Esophagus squamous epithelium (tissue), 5 donors: ENCODE results near the gene SAMM50. TPM values are rescaled to one million over a fixed set of nuclear protein-coding genes. Genes with fewer than 3 reads are reported as not detected.

ENCODE experiments used
- DNase-seq: peaks from one replicate; lab custom pipeline; 2025; lab: John Stamatoyannopoulos, UW
- H3K27ac ChIP-seq, 4 donors: fragments of 200-600 bp; sonication (generic); one replicate each; pipeline ENCODE4 v1.5.1; 2016 to 2019; ENCODE audit warnings: mild to moderate bottlenecking in 1 of 4
- H3K27me3 ChIP-seq, 4 donors: fragments of 200-600 bp; sonication (generic); 1 replicate in 3 of 4; 2 replicates in 1 of 4; pipeline versions ENCODE4 v1.5.1 to v1.6.0; 2017 to 2021; ENCODE audit warnings: antibody characterized with exemption in 1 of 4
- H3K36me3 ChIP-seq, 3 donors: fragments of 200-600 bp; sonication (generic); one replicate each; pipeline ENCODE4 v1.5.1; 2016 to 2019
- H3K4me1 ChIP-seq, 3 donors: fragments of 200-600 bp; sonication (generic); one replicate each; pipeline ENCODE4 v1.5.1; 2017 to 2019
- H3K4me3 ChIP-seq, 4 donors: fragments of 200-600 bp; sonication (generic); 1 replicate in 3 of 4; 2 replicates in 1 of 4; pipeline ENCODE4 v1.5.1; 2016 to 2019; ENCODE audit warnings: mild to moderate bottlenecking in 2 of 4, moderate library complexity in 1 of 4
- H3K9me3 ChIP-seq, 3 donors: fragments of 200-600 bp; sonication (generic); one replicate each; pipeline ENCODE4 v1.5.1; 2016 to 2019
- POLR2A ChIP-seq, 4 donors: fragments of 450-650 bp; IDR thresholded peaks; one replicate each; pipeline ENCODE4 v1.6.1; 2017; ENCODE audit warnings: antibody characterized with exemption in 4 of 4, mild to moderate bottlenecking in 4 of 4, moderate library complexity in 3 of 4
- WGBS, 2 donors: methylation state at CpG; one replicate each; pipeline ENCODE4 v1.1.5; 2018; 5-methylcytosine and 5-hydroxymethylcytosine counted together
- intact Hi-C: fragments of 100-400 bp; cut with DNase I; formaldehyde crosslinking; loops from one replicate; pipeline ENCODE4 v1.15.0; 2022
- total RNA-seq, 4 donors: library from RNA; depleted of rRNA; stranded (reverse); fragments of >200 nt; gene quantifications; one replicate each; pipeline ENCODE4 v1.1.0, GENCODE V29; 2016
- TF ChIP-seq, protein P1 (sequence below), 6 experiments: fragments of 450-650 bp in 4 of 6; fragments of 200-600 bp in 2 of 6; sonication (generic) in 2 of 6; IDR thresholded peaks; one replicate each; pipeline ENCODE4 v1.5.1; 2016 to 2019; ENCODE audit warnings: antibody characterized with exemption in 6 of 6, mild to moderate bottlenecking in 4 of 6, moderate library complexity in 4 of 6
- donor health status: DM: yes; HTN: yes; CAD: no.

SAMM50 gene
- total RNA-seq, 4 donors from 2014 or later = 24.4 to 45.5 (median 34.3) TPM

DNA sequence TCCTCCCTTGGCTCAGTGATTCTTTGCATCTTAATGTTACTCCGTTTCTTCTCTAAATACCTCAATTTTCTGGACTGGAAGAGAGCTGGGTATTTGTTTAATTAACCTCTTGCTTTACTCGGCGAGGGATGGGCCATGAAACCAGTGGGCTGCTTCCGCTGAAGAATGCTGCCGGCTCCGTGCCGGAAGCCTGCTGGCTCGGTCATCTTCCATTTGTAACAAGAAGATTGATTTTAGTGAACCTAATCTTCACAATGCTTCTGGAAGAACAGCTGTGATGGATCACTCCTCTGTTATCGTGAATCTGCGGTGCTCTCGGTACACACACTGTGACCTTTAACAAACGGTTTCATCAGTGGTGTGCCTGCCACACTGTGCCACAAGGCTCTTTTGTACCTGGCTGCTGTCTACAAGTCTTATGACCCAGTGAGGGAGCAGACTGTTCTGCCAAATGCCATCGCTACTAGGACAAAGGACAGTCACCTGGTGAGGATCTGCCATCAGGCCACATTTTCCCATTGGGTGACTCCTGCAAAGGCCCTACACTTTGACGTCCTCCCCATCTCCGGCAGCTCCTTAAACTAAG, 43.5 kb downstream of the SAMM50 start:
- Histone ChIP-seq H3K4me1 (peaks cover 0 to 5% (median 0%) of the 10 kb centered on the region in 3 donors), H3K27me3 (no peaks in the 10 kb centered on the region), H3K27ac (no peak overlapping the region), H3K4me3 (no peak overlapping the region), H3K9me3 (no peaks in the 10 kb centered on the region), H3K36me3 (peaks cover 10 to 70% (median 30%) of the 10 kb centered on the region in 3 donors)
- TF ChIP-seq POLR2A (IDR thresholded peaks at IDR 0.05) = no peak
- TF ChIP-seq, protein P1, sequence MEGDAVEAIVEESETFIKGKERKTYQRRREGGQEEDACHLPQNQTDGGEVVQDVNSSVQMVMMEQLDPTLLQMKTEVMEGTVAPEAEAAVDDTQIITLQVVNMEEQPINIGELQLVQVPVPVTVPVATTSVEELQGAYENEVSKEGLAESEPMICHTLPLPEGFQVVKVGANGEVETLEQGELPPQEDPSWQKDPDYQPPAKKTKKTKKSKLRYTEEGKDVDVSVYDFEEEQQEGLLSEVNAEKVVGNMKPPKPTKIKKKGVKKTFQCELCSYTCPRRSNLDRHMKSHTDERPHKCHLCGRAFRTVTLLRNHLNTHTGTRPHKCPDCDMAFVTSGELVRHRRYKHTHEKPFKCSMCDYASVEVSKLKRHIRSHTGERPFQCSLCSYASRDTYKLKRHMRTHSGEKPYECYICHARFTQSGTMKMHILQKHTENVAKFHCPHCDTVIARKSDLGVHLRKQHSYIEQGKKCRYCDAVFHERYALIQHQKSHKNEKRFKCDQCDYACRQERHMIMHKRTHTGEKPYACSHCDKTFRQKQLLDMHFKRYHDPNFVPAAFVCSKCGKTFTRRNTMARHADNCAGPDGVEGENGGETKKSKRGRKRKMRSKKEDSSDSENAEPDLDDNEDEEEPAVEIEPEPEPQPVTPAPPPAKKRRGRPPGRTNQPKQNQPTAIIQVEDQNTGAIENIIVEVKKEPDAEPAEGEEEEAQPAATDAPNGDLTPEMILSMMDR (IDR thresholded peaks at IDR 0.05) = no peak
- intact Hi-C loops = no loop called here
- WGBS, 2 donors = 82 to 91% methylated on average over 10 to 13 of the region's 15 CpGs
- no peak for DNase-seq

DNA sequence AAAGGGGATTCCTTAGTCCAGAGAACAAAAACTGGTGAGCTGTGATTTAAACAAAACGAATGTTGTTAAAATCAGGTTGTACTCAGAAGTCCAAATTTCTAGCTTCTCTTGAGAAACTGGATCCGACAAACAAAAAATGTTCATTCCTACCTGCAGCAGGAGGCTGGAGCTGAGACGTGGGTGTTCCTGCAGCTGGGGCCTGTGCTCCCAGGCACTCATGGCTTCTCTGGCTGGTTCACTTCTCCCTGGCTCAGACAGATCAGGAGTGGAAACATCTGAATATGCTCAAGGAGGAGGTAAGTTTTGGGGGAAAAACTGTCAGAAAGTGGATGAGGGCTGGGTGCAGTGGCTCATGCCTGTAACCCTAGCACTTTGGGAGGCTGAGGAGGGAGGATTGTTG, 44.1 kb downstream of the SAMM50 start:
- no peak for DNase-seq
- no peak for TF ChIP-seq POLR2A (IDR thresholded peaks at IDR 0.05)
- TF ChIP-seq, protein P1 (IDR thresholded peaks at IDR 0.05) = no peak
- no peak overlapping the region for H3K27ac ChIP-seq
- peaks cover 10 to 64% (median 25%) of the 10 kb centered on the region in 3 donors for H3K36me3 ChIP-seq
- H3K4me3 ChIP-seq = no peak overlapping the region
- H3K27me3 ChIP-seq = no peaks in the 10 kb centered on the region
- intact Hi-C loops = no loop called here
- 91 to 98% methylated on average over 3 of the region's 3 CpGs for WGBS, 2 donors
- H3K4me1 ChIP-seq = peaks cover 0 to 5% (median 0%) of the 10 kb centered on the region in 3 donors
- no peaks in the 10 kb centered on the region for H3K9me3 ChIP-seq

DNA sequence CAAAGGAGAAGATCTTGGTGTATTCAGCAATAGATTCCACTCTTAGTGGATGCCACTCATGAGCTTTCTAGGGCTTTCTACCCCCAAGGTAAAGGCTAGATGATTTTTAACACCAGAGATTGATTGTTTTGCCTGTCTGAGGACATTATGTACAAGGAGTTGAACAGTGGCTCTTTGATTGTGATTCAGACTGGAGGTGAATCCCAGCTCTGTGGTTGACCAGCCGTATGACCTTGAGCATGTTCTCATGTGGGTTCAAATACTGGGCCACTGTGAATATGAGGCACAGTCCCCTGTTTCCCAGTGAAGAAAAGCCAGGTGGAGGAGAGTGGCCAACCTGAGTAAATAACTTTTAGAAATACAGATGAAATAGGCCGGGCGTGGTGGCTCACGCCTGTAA, 44.9 kb downstream of the SAMM50 start:
- intact Hi-C loops = no loop called here

DNA sequence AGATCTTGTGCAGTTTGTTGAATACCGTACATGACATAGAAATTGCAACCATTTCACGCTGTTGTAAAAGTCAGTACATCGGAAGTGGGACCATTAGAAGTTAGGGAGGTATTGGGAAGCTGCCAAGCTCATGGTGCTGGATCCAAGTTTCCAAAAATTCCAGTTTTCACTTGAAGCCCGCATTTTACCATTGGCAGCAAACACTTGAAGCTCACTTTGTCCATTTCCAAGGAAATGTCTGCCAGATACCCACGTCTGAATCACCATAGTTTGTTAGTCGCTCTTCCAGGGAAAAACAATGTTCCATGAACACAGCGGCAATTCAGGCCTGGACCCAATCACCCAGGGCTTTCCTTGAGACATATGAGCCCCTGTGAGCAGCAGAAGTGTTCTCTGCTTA, 46.3 kb downstream of the SAMM50 start:
- 82 to 84% methylated on average over 7 of the region's 7 CpGs for WGBS, 2 donors

More for the DNA sequence above, 44.9 kb downstream of the SAMM50 start:
- Histone ChIP-seq H3K27ac (no peak overlapping the region), H3K36me3 (peaks cover 10 to 57% (median 19%) of the 10 kb centered on the region in 3 donors), H3K4me1 (peaks cover 0 to 5% (median 0%) of the 10 kb centered on the region in 3 donors), H3K27me3 (no peaks in the 10 kb centered on the region), H3K4me3 (no peak overlapping the region), H3K9me3 (no peaks in the 10 kb centered on the region)
- no peak for DNase-seq
- 85 to 90% methylated on average over 4 of the region's 4 CpGs for WGBS, 2 donors
- no peak for TF ChIP-seq POLR2A (IDR thresholded peaks at IDR 0.05)
- TF ChIP-seq, protein P1 (IDR thresholded peaks at IDR 0.05) = no peak

DNA sequence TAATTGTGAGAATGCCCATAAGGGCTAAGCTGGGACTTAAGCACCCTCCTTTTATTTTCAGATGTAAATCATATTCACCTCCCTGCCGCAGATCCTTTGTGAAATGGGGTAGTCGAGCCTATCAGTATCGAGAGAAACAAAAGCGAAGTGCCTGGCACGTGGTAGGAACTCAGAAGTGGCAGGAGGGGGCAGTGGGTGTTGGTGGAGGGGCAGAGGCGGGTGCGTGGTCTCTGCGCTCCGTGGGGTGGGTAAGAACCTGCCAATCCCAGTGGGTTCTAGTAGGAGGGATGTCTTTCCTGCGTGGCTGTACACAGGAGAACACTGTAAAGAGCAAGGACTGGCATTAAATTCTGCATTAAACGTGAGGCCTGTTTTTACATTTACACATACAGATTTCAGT, 47.1 kb downstream of the SAMM50 start:
- Histone ChIP-seq H3K9me3 (no peaks in the 10 kb centered on the region), H3K4me3 (no peak overlapping the region), H3K27me3 (no peaks in the 10 kb centered on the region), H3K27ac (no peak overlapping the region), H3K36me3 (peaks cover 0 to 35% (median 6%) of the 10 kb centered on the region in 3 donors), H3K4me1 (no peaks in the 10 kb centered on the region)
- no peak for TF ChIP-seq POLR2A (IDR thresholded peaks at IDR 0.05)
- WGBS, 2 donors = 81 to 94% methylated on average over 8 to 11 of the region's 11 CpGs
- intact Hi-C loops = no loop called here
- no peak for DNase-seq

More for the DNA sequence above, 46.3 kb downstream of the SAMM50 start:
- intact Hi-C loops = no loop called here
- Histone ChIP-seq H3K27me3 (no peaks in the 10 kb centered on the region), H3K4me3 (no peak overlapping the region), H3K27ac (no peak overlapping the region), H3K36me3 (peaks cover 2 to 43% (median 12%) of the 10 kb centered on the region in 3 donors), H3K4me1 (no peaks in the 10 kb centered on the region), H3K9me3 (no peaks in the 10 kb centered on the region)
- no peak for DNase-seq
- TF ChIP-seq, protein P1 (IDR thresholded peaks at IDR 0.05) = no peak
- no peak for TF ChIP-seq POLR2A (IDR thresholded peaks at IDR 0.05)
